ENCODE measurements around the gene ERGIC1. TPM values are rescaled to one million over a fixed set of nuclear protein-coding genes. Genes with fewer than 3 reads are reported as not detected.

The ERGIC1 gene
- total RNA-seq, 2 experiments from 2014 or later: 43.4 to 45.0 TPM

DNA sequence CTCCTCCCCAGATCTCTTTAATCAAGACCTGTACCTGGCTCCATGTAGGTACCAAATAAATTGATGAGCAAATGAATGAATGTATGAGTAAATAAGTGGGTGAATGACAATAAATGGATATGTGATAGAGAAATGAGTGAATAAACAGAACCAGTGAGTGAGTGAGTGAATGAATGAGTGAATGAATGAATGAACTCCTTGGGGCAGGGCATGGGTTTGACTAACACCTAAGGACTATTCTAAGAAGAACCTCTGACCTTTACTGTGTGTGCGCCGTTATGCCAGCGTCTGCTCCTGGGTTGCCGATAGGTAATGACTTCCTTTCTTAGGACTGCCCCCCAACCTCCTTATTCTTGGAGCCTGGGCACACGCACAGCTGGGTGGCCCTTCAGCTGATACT lies 123.4 kb downstream of the ERGIC1 start:
- peaks cover 8% of the 10 kb centered on the region for H3K36me3 Mint-ChIP-seq (ENCODE audit: low read depth)
- DNase-seq: no peak
- CTCF ChIA-PET: no interaction called here
- POLR2A ChIA-PET: no interaction called here
- peaks cover 35% of the 10 kb centered on the region for H3K4me1 Mint-ChIP-seq
- peaks cover 4% of the 10 kb centered on the region for H3K27me3 Mint-ChIP-seq
- no peak overlapping the region for H3K4me3 Mint-ChIP-seq
- H3K27ac Mint-ChIP-seq: no peak overlapping the region
- no peaks in the 10 kb centered on the region for H3K9me3 Mint-ChIP-seq

DNA sequence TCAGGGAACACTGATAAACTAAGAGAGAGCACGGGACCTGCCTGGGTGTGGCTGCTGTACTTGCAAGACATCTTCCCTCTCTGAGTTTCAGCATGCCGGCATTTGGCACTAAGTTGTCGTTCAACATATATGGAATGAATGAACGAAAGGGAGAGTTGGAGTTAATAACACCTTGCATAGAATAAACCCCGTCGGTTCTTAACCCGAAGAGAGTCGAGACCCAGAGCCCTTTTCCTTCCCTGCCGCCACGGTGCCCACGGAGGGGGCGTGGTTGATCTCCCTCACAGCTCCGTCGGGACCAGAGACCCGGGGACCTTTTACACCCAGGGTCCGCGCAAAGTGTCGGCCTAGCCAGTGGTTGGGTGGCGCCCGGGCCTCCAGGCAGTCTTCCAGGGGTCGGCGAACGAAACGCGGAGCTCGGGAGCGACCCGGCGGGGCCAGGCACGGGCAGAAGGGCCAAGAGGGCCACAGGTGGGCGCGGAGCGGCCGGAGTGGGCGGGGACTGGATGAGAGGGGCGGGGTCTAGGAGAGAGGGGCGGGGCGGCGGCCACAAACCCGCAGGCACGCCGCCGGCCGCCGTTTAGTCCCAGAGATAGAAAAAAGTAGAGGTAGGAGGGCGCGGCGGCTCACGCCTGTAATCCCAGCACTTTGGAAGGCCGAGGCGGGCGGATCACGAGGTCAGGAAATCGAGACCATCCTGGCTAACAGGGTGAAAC lies 124.4 kb downstream of the ERGIC1 start:
- peak overlapping the region; percentile 96 for H3K27ac Mint-ChIP-seq

DNA sequence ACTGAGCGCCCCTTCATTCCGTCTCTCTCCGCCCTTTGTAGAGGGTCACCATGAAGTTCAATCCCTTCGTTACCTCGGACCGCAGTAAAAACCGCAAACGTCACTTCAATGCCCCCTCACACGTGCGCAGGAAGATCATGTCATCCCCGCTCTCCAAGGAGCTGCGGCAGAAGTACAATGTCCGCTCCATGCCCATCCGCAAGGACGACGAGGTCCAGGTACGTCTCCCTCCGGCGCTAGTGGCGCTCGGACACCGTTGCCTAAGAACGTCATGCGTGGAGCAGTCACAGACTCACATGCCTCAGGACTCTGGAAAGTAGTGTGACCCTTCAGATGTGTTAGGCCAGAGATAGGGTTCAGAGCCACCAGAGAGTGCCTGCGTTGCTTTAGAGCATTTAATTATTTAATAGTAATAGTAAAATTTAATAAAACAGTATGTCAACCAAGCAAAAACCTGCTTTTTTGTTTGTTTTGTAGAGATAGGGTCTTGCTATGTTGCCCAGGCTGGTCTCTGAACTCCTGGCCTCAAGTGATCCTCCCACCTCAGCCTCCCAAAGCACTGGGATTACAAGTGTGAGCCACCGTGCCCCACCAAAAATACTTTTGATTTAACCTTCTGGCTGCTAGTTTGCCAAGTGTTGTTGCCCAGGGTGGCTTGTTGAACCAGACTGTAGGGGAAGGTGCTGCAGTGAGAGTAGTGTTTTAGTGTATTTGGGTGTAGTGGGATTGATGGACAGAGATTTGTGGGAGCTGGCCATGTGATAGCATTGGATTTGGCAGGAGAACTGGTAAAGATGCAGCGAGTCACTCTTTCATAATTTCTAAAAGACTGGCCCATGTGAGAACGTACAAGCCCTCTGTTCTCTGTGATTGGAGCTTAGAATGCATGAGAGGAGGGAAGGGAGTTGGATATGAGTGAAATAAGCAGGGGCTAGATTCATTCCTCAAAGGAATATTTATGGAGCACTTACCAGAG lies 126.1 kb downstream of the ERGIC1 start:
- CTCF ChIA-PET: interaction anchor here (0.6 to 2.3 kb wide), 18 partner anchors 8 to 371 kb away, joined by 3 to 15 read pairs (median 5); partner anchors contain the start of gene ATP6V0E1
- Mint-ChIP-seq H3K4me3 (peak overlapping the region; percentile 85), H3K9me3 (no peaks in the 10 kb centered on the region), H3K27me3 (peaks cover 1% of the 10 kb centered on the region), H3K27ac (peak overlapping the region; percentile 96), H3K4me1 (peaks cover 31% of the 10 kb centered on the region), H3K36me3 (ENCODE audit: low read depth) (peaks cover 11% of the 10 kb centered on the region)
- POLR2A ChIA-PET: interaction anchor here (0.7 kb wide), 1 partner anchor 33 kb away, joined by 3 read pairs; no protein-coding TSS in a partner anchor
- no peak for DNase-seq

More for the DNA sequence above, 124.4 kb downstream of the ERGIC1 start:
- Mint-ChIP-seq H3K4me3 (peak overlapping the region; percentile 85), H3K4me1 (peaks cover 35% of the 10 kb centered on the region), H3K27me3 (peaks cover 4% of the 10 kb centered on the region), H3K9me3 (no peaks in the 10 kb centered on the region), H3K36me3 (ENCODE audit: low read depth) (peaks cover 8% of the 10 kb centered on the region)
- CTCF ChIA-PET: interaction anchor here (0.6 to 2.3 kb wide), 18 partner anchors 9 to 372 kb away, joined by 3 to 15 read pairs (median 4); no protein-coding TSS in a partner anchor
- peak; percentile 64 for DNase-seq
- POLR2A ChIA-PET: interaction anchor here (0.6 kb wide), 1 partner anchor 25 kb away, joined by 3 read pairs; no protein-coding TSS in a partner anchor

DNA sequence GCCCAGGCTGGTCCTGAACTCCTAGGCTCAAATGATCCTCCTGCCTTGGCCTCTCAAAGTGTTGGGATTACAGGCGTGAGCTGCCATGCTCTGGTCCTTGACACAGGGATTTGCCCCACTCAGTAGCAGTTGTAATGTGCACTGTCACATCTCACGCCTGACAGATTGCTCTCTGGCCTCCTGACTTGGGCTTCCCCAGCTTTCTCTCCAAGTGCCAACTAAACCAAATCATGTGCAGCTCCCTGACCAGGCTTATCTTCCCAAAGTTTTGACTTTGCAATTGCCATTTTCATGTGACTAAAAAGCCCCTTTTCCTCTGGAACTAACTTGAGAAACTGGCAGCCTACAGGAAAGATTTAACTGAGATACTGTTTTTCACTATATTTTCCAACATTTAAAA lies 135.9 kb downstream of the ERGIC1 start:
- Mint-ChIP-seq H3K4me1 (no peaks in the 10 kb centered on the region), H3K9me3 (no peaks in the 10 kb centered on the region), H3K27ac (no peak overlapping the region), H3K36me3 (ENCODE audit: low read depth) (peaks cover 7% of the 10 kb centered on the region), H3K27me3 (no peaks in the 10 kb centered on the region), H3K4me3 (no peak overlapping the region)
- ChIA-PET CTCF (no interaction called here), POLR2A (no interaction called here)
- DNase-seq: no peak

DNA sequence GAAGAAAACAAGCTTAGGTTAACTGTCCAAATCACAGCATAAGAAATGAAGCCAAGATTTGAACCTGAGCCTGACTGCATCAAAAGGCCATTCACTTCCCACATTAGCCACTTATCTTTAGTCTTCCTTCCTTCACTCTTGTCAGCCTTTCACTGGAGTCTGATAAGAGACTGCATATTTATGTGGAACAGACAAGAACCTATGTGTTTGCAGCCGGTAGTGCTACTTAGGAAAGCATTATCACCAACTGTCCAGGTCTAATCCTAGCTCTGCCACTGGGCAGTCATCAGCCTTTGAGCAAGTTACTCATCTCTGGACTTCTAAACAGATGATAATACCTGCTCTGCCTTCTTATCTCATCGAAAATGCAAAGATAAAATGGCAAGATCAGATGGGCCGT lies 137.4 kb downstream of the ERGIC1 start:
- POLR2A ChIA-PET: no interaction called here
- Mint-ChIP-seq H3K36me3 (ENCODE audit: low read depth) (peaks cover 2% of the 10 kb centered on the region), H3K9me3 (no peaks in the 10 kb centered on the region), H3K4me1 (no peaks in the 10 kb centered on the region), H3K4me3 (no peak overlapping the region), H3K27me3 (no peaks in the 10 kb centered on the region), H3K27ac (no peak overlapping the region)
- CTCF ChIA-PET: interaction anchor here (1.2 kb wide), 1 partner anchor 12 kb away, joined by 3 read pairs; the partner anchor contains the start of gene RPL26L1
- no peak for DNase-seq

DNA sequence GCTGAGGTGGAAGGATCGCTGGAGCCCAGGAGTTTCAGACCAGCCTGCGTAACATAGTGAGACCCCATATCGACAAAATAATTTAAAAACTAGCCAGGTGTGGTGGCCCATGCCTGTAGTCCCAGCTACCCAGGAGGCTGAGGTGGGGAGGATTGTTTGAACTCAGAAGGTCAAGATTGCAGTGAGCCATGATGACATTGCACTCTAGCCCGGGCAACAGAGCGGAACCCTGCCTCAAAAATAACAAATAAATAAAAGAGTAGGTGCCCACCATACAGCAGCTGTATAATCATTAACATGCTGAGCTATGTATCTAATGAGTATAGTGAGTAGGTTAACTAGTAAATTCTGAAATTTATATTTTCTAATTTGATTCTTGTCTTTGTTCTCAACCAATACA lies 138.5 kb downstream of the ERGIC1 start:
- no peak overlapping the region for H3K27ac Mint-ChIP-seq
- ChIA-PET CTCF (interaction anchor here (0.8 to 1.9 kb wide), 3 partner anchors 11 to 56 kb away, joined by 3 to 6 read pairs (median 5); partner anchors contain the start of genes ATP6V0E1 and RPL26L1), POLR2A (no interaction called here)
- H3K4me3 Mint-ChIP-seq: no peak overlapping the region
- H3K36me3 Mint-ChIP-seq (ENCODE audit: low read depth): peaks cover 2% of the 10 kb centered on the region
- no peaks in the 10 kb centered on the region for H3K4me1 Mint-ChIP-seq
- no peak for DNase-seq
- no peaks in the 10 kb centered on the region for H3K27me3 Mint-ChIP-seq
- no peaks in the 10 kb centered on the region for H3K9me3 Mint-ChIP-seq

DNA sequence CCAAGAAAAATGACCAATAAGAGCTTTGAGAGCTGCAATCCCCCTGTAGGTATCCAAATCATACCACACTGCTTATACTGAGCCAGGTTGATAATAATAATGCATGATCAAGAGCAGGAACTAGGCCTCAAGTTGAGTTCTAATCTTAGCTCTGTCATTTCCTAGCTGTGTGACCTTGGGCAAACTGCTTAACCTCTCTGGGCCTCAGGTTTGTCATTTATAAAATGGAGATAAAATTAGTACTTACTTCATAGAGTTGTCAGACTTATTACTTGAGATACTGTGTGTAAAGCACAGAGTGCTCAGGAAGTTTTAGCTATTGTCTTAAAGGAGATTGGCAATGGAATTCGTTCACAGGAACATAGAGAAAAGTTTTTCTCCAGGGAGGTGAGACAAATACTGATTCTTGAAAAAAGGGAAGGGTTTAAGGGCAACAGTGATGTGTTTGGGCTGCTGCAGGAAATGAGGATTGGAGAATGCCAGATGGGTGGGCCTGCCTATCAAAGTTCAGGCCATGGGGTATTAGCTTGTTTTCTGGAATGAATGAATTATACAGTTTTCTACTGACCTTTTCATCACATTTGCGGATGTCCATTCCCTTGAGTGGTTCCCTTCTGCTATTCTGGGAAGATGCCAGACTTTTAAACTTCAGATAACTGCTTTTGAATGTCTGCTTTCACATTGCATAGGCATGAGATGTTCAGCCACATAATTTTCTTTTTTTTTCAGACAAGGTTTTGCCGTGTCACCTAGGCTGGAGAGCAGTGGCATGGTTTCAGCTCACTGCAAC lies 139.3 kb downstream of the ERGIC1 start:
- ChIA-PET CTCF (interaction anchor here (0.8 to 1.9 kb wide), 3 partner anchors 10 to 57 kb away, joined by 3 to 6 read pairs (median 5); partner anchors contain the start of genes ATP6V0E1 and RPL26L1), POLR2A (no interaction called here)
- no peak for DNase-seq
- Mint-ChIP-seq H3K4me3 (no peak overlapping the region), H3K4me1 (no peaks in the 10 kb centered on the region), H3K27me3 (peaks cover 2% of the 10 kb centered on the region), H3K9me3 (no peaks in the 10 kb centered on the region), H3K36me3 (ENCODE audit: low read depth) (peaks cover 2% of the 10 kb centered on the region), H3K27ac (no peak overlapping the region)

DNA sequence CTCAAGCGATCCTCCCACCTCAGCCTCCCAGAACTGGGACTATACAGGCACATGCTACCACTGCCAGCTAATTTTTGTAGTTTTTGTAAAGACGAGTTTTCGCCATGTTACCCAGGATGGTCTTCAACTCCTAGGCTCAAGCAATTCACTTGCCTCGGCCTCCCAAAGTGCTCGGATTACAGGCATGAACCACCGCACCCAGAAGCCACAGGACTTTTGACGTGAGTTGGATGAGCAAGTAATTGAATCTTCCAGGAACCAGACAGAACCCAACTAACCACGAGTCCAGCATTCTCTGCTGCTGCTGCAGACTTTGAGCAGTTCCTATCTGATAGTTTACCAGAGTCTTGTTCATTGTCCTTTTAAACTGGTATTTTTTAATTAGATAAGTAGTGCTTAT lies 139.9 kb downstream of the ERGIC1 start:
- CTCF ChIA-PET: interaction anchor here (1.9 kb wide), 1 partner anchor 10 kb away, joined by 6 read pairs; the partner anchor contains the start of gene ATP6V0E1
- POLR2A ChIA-PET: no interaction called here
- Mint-ChIP-seq H3K4me1 (peaks cover 2% of the 10 kb centered on the region), H3K36me3 (ENCODE audit: low read depth) (peaks cover 2% of the 10 kb centered on the region), H3K27ac (no peak overlapping the region), H3K9me3 (no peaks in the 10 kb centered on the region), H3K4me3 (no peak overlapping the region), H3K27me3 (peaks cover 2% of the 10 kb centered on the region)
- DNase-seq: no peak

DNA sequence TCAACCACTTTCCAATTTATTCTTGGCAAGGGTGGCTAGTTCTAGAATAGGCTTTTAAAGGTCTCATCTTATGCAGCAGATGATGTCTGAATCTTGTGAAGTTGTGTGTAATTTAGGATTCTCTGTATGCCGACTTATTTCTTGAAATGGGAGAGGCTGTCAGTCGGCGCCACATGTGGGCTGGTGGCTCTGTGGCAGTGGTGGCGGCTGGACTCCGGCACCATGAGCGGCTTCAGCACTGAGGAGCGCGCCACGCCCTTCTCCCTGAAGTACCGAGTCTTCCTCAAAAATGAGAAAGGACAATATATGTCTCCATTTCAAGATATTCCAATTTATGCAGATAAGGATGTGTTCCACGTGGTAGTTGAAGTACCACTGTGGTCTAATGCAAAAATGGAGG lies 141.2 kb downstream of the ERGIC1 start:
- peaks cover 2% of the 10 kb centered on the region for H3K27me3 Mint-ChIP-seq
- CTCF ChIA-PET: interaction anchor here (0.9 kb wide), 1 partner anchor 317 kb away, joined by 3 read pairs; no protein-coding TSS in a partner anchor
- no peak overlapping the region for H3K4me3 Mint-ChIP-seq

DNA sequence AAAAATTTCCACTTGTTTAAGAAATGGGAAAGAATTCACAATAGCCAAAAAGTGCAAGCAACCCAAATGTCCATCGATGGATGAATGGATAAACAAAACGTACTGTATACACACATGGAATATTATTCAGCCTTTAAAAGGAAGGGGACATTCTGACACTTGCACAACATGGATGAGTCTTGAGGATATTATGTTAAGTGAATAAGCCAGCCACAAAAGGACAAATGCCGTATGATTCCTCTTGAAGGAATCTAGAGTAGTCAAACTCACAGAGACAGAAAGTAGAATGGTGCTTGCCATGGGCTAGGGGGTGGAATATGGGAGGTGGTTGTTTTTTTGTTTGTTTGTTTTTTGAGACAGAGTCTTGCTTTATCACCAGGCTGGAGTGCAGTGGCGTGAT lies 145.7 kb downstream of the ERGIC1 start:
- ChIA-PET POLR2A (no interaction called here), CTCF (interaction anchor here (1.2 to 2.2 kb wide), 4 partner anchors 12 to 221 kb away, joined by 3 to 10 read pairs (median 4); no protein-coding TSS in a partner anchor)
- Mint-ChIP-seq H3K36me3 (ENCODE audit: low read depth) (peaks cover 2% of the 10 kb centered on the region), H3K27ac (no peak overlapping the region), H3K4me3 (no peak overlapping the region), H3K27me3 (peaks cover 2% of the 10 kb centered on the region), H3K9me3 (no peaks in the 10 kb centered on the region), H3K4me1 (peaks cover 15% of the 10 kb centered on the region)
- DNase-seq: no peak

More for the DNA sequence above, 141.2 kb downstream of the ERGIC1 start:
- POLR2A ChIA-PET: no interaction called here
- Mint-ChIP-seq H3K36me3 (ENCODE audit: low read depth) (no peaks in the 10 kb centered on the region), H3K9me3 (no peaks in the 10 kb centered on the region), H3K4me1 (peaks cover 2% of the 10 kb centered on the region), H3K27ac (no peak overlapping the region)
- no peak for DNase-seq

DNA sequence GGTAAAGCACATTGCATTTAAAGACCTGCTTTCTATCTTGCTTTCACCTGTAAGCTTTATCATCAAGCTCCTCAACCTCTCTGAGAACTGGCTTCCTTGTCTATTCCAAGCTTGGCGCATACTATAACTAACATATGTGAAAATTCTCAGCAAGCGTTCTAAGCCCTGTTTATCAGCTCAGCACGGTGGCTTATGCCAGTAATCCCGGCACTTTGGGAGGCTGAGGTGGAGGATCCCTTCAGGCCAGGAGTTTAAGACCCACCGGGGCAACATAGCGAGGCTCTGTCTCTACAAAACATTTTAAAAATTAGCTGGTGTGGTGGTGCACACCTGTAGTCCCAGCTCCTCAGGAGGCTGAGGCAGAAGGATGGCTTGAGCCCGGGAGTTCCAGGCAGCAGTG lies 147.9 kb downstream of the ERGIC1 start:
- Mint-ChIP-seq H3K27me3 (peaks cover 2% of the 10 kb centered on the region), H3K9me3 (no peaks in the 10 kb centered on the region), H3K27ac (no peak overlapping the region), H3K4me3 (no peak overlapping the region), H3K36me3 (ENCODE audit: low read depth) (peaks cover 16% of the 10 kb centered on the region), H3K4me1 (peaks cover 30% of the 10 kb centered on the region)
- DNase-seq: no peak
- CTCF ChIA-PET: interaction anchor here (0.6 to 1.2 kb wide), 3 partner anchors 14 to 156 kb away, joined by 3 to 9 read pairs (median 5); partner anchors contain the start of gene RPL26L1
- POLR2A ChIA-PET: no interaction called here
